Erythroblast (primary cell): ENCODE data around the gene BRDT.

Source experiments
- GATA1 ChIP-seq: IDR thresholded peaks from 2 replicates; pipeline ENCODE4 v1.6.1; 2011; ENCODE audit warnings: low read depth, mild to moderate bottlenecking, control low read depth, low read length, moderate library complexity
- POLR2A ChIP-seq: IDR thresholded peaks from 2 replicates; pipeline ENCODE4 v1.6.1; 2011; ENCODE audit warnings: mild to moderate bottlenecking, low read length

- TF ChIP-seq POLR2A (no peak), GATA1 (no peak)
Observed at GRCh38 chr1:92013923-92014322, 64.7 kb downstream of the BRDT start.
